ENCODE measurements around the gene NDUFV1. TPM values are rescaled to one million over a fixed set of nuclear protein-coding genes. Genes with fewer than 3 reads are reported as not detected.
A peak's percentile ranks its signal among the peaks of the same experiment; 100 is the strongest.
"Not testable (repeated sequence)": the region's sequence is repeated elsewhere in the genome, so short reads cannot be mapped to it uniquely, and the experiment has no call there.

The NDUFV1 gene
- total RNA-seq, 1 donor from 2014 or later = 121 TPM

DNA sequence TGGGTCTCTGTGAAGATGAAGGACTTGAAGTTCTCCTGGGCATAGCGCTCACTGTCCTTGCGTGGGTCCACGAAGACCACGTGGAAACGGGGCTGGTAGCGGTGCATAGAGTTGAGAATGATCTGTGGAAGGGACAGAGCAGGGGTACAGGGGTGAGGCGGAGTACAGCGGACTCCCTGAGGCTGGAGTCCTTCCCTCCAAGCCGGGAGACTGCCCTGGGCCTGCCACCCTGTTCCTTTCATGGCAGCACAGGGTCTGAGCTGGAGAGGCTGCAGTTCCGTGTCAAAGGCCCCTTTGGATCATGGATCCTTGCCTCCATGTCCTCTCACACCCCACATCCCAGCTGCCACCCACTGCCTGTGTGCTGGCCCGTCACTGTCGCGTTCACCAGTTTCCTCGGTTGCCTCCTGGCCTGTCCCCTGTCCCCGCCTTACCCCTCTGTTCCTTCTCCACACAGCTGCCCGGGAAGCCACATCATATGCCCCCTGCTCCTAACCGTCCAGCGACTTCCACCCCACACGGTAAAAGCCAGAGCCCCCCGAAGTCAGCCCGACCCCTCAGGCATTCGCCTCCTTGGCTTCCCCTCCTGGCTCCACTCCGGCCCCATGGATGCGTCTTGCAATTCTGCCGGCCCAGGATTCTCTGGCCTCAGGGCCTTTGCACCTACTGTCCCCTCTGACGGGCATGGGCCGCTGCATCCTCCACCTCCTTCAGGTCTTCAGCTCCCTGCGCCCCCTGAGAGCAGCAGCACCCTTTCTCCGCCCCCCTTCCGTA is 26.4 kb downstream of the NDUFV1 start:
- Mint-ChIP-seq H3K36me3 (ENCODE audit: low read depth) (no peaks in the 10 kb centered on the region), H3K27me3 (ENCODE audit: low read depth) (no peaks in the 10 kb centered on the region), H3K9me3 (ENCODE audit: low read depth) (no peaks in the 10 kb centered on the region), H3K4me1 (ENCODE audit: low read depth) (peaks cover 5% of the 10 kb centered on the region), H3K27ac (ENCODE audit: unreplicated experiment) (no peak overlapping the region), H3K4me3 (ENCODE audit: unreplicated experiment) (no peak overlapping the region)
- TF ChIP-seq, protein P1, sequence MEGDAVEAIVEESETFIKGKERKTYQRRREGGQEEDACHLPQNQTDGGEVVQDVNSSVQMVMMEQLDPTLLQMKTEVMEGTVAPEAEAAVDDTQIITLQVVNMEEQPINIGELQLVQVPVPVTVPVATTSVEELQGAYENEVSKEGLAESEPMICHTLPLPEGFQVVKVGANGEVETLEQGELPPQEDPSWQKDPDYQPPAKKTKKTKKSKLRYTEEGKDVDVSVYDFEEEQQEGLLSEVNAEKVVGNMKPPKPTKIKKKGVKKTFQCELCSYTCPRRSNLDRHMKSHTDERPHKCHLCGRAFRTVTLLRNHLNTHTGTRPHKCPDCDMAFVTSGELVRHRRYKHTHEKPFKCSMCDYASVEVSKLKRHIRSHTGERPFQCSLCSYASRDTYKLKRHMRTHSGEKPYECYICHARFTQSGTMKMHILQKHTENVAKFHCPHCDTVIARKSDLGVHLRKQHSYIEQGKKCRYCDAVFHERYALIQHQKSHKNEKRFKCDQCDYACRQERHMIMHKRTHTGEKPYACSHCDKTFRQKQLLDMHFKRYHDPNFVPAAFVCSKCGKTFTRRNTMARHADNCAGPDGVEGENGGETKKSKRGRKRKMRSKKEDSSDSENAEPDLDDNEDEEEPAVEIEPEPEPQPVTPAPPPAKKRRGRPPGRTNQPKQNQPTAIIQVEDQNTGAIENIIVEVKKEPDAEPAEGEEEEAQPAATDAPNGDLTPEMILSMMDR (IDR thresholded peaks at IDR 0.05) = no peak
- peak; percentile 87 for DNase-seq (ENCODE audit: low spot score)

DNA sequence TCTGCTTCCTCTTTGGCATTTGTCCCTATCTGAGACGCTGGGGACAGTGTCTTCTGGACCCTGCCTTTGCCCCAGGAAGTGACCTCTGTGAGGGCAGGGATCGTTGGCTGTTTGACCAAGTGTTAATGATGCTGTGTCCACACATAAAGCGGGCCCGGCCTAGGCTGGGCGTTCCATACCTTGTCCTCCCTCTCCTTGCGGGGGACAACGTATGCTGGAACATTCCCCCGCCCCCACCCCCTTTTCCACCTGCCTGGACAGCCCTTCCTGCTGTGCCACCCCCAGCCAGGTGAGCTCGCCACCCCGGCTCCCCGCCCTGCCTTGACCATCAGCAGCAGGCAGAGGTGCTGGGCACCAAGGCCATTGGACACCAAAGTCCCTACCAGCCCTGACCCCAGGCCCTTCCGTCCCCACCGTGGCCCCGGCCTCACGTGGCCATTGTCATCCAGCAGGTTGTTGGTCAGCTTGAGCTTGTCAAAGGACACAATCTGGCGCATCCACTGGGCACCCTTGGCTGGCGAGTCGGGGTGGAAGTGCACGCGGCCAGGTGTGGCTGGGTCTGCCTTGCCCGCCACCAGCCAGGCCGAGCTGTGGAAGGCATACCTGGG is 27.1 kb downstream of the NDUFV1 start:
- Mint-ChIP-seq H3K36me3 (ENCODE audit: low read depth) (no peaks in the 10 kb centered on the region), H3K27me3 (ENCODE audit: low read depth) (peaks cover 3% of the 10 kb centered on the region), H3K4me3 (ENCODE audit: unreplicated experiment) (no peak overlapping the region), H3K9me3 (ENCODE audit: low read depth) (no peaks in the 10 kb centered on the region), H3K27ac (ENCODE audit: unreplicated experiment) (no peak overlapping the region), H3K4me1 (ENCODE audit: low read depth) (peaks cover 5% of the 10 kb centered on the region)
- DNase-seq (ENCODE audit: low spot score) = peak; percentile 92
- TF ChIP-seq, protein P1 (IDR thresholded peaks at IDR 0.05) = no peak

DNA sequence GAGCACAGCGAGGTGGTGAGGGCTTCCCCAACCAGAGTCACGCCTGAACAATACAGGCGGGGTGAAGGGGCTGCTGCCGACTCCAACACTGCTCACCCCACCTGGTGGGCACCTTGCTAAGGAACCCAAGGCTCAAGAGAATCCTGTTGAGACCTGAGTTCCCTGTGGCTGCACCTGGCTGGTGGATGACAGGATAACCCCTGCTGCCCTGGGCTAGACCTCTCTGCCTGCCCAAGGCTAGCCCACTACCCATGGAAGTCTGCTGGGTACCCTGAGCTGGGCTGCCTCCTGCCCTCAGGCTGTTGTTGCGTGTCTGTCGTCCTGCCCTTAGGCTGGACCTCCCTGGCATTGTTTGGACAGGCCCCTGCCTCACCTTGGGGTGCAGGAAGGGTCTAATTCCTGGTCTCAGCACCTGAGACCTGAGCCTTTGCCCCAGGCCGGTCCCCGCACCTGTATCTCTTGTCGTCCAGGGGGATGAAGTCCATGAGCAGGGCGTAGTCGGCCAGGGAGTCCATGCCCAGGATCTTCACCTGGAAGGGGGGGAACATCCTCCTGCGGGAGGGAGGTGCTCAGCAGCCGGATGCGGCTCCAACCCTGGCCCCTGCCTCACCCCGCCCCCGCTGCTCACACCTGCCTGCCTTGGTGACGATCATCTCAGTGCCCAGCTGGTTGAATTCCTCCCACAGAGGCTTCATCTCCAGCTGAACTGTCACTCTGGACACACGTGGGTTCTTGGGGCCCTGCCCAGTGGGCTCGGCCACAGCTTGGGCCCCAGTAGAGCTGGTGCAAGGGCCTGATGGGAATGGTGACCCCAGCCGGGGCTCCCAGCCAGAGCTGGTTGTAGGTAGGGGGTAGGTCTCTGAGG is 27.9 kb downstream of the NDUFV1 start:
- TF ChIP-seq, protein P1 (IDR thresholded peaks at IDR 0.05) = no peak
- Mint-ChIP-seq H3K4me3 (ENCODE audit: unreplicated experiment) (no peak overlapping the region), H3K4me1 (ENCODE audit: low read depth) (peaks cover 5% of the 10 kb centered on the region), H3K27ac (ENCODE audit: unreplicated experiment) (no peak overlapping the region), H3K27me3 (ENCODE audit: low read depth) (peaks cover 3% of the 10 kb centered on the region), H3K9me3 (ENCODE audit: low read depth) (no peaks in the 10 kb centered on the region), H3K36me3 (ENCODE audit: low read depth) (no peaks in the 10 kb centered on the region)
- DNase-seq (ENCODE audit: low spot score) = no peak

DNA sequence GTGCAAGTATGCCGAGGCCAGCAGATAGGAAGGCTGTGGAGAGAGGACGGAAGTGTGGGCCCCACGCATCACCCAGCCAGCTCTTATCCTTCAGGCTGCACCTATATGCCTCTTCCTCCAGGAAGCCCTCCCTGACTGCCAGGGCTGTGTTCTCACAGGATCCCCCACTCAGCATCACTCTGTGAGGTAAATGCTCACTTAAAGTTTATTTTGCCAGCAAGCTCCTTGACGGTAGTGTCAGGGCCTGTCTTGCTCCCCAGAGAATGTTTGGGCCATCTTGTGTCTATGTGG is 28.4 kb downstream of the NDUFV1 start:
- H3K4me1 Mint-ChIP-seq (ENCODE audit: low read depth) = peaks cover 5% of the 10 kb centered on the region
- TF ChIP-seq, protein P1 (IDR thresholded peaks at IDR 0.05) = no peak
- no peak overlapping the region for H3K4me3 Mint-ChIP-seq (ENCODE audit: unreplicated experiment)
- no peak overlapping the region for H3K27ac Mint-ChIP-seq (ENCODE audit: unreplicated experiment)
- no peaks in the 10 kb centered on the region for H3K36me3 Mint-ChIP-seq (ENCODE audit: low read depth)
- H3K9me3 Mint-ChIP-seq (ENCODE audit: low read depth) = no peaks in the 10 kb centered on the region
- peaks cover 7% of the 10 kb centered on the region for H3K27me3 Mint-ChIP-seq (ENCODE audit: low read depth)
- DNase-seq (ENCODE audit: low spot score) = no peak

DNA sequence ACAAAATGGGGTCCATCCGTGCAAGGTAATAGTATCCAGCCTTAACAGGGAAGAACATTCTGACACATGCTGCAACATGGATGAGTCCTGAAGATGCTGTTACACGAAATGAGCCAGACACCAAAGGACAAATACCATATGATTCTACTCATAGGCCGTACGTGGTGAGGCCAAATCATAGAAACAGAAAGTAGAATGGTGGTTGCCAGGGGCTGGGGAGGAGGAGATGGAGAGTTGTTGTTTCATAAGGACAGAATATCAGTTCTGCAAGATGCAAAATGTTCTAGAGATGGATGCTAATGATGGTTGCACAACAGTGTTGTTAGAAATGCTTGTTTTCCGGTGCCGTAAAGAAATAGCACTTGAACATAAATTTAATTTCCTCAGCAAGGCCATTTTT is 30.2 kb downstream of the NDUFV1 start:
- Mint-ChIP-seq H3K27ac (ENCODE audit: unreplicated experiment) (no peak overlapping the region), H3K4me3 (ENCODE audit: unreplicated experiment) (no peak overlapping the region), H3K27me3 (ENCODE audit: low read depth) (peaks cover 9% of the 10 kb centered on the region), H3K4me1 (ENCODE audit: low read depth) (no peaks in the 10 kb centered on the region), H3K36me3 (ENCODE audit: low read depth) (no peaks in the 10 kb centered on the region), H3K9me3 (ENCODE audit: low read depth) (no peaks in the 10 kb centered on the region)
- TF ChIP-seq, protein P1 (IDR thresholded peaks at IDR 0.05) = no peak
- no peak for DNase-seq (ENCODE audit: low spot score)

DNA sequence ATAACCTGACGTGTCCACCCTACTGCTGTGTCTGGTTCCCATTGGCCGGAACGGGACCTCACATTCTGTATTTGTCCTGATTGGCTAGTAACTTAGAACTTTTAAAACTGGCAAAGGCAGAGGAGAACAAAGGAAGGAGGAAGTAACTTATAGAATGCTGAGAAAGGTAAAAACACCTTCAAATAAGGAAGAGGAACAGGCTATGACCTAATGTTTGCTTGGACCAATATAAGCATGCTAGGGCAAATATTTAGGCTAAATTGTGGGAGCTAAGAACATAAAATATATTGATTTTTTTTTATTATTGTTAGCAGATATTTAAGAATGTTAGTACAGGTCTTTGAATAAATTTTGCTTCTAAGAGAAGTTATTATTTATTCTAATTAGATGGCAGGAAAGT is 30.7 kb downstream of the NDUFV1 start:
- not testable (repeated sequence) for DNase-seq (ENCODE audit: low spot score); H3K36me3 Mint-ChIP-seq (ENCODE audit: low read depth); H3K4me1 Mint-ChIP-seq (ENCODE audit: low read depth); H3K4me3 Mint-ChIP-seq (ENCODE audit: unreplicated experiment); H3K27ac Mint-ChIP-seq (ENCODE audit: unreplicated experiment); H3K9me3 Mint-ChIP-seq (ENCODE audit: low read depth)
- peaks cover 12% of the 10 kb centered on the region for H3K27me3 Mint-ChIP-seq (ENCODE audit: low read depth)
